HEK293 (cell line): ENCODE results near the gene CCSER1.

ENCODE experiments used
- CTCF ChIA-PET: fragments of 350-600 bp; formaldehyde crosslinking; extraction: SDS; loops from one replicate; lab custom pipeline; 2021; ENCODE audit warnings: antibody characterized with exemption; lab: Yijun Ruan, JAX
- POLR2A ChIA-PET: fragments of 300-600 bp; formaldehyde crosslinking; extraction: SDS; loops from one replicate; lab custom pipeline; 2020; ENCODE audit warnings: antibody characterized with exemption, inconsistent platforms; lab: Yijun Ruan, JAX
- H3K27ac ChIP-seq: fragments of 200-500 bp; sonication (Bioruptor generic); 2 replicates; pipeline ENCODE4 v1.5.1; 2014; ENCODE audit warnings: low read depth, low read length, control low read depth, inconsistent platforms; ENCODE audit errors: extremely low read depth
- H3K36me3 ChIP-seq, 2 experiments: fragments of 200-500 bp in 1 of 2; sonication (Bioruptor generic) in 1 of 2; 1 replicate in 1 of 2; 2 replicates in 1 of 2; pipeline ENCODE4 v1.5.1; 2014 to 2017; ENCODE audit warnings: inconsistent platforms in 2 of 2, low read length in 2 of 2; ENCODE audit not compliant: control insufficient read depth in 2 of 2, insufficient read depth in 1 of 2
- H3K4me1 ChIP-seq: fragments of 200-500 bp; sonication (Bioruptor generic); 2 replicates; pipeline ENCODE4 v1.5.1; 2014; ENCODE audit warnings: mild to moderate bottlenecking, low read length, inconsistent platforms; ENCODE audit not compliant: control insufficient read depth, insufficient read depth
- H3K4me3 ChIP-seq: 2 replicates; pipeline ENCODE4 v1.5.1; 2011; ENCODE audit warnings: low read depth, mild to moderate bottlenecking, control low read depth, low read length, moderate library complexity
- H3K9me3 ChIP-seq: fragments of 200-500 bp; sonication (Bioruptor generic); 2 replicates; pipeline ENCODE4 v1.5.1; 2014; ENCODE audit warnings: low read depth, low read length, inconsistent platforms; ENCODE audit not compliant: control insufficient read depth, insufficient read depth
- GLIS1 ChIP-seq: fragments of 450-650 bp; formaldehyde crosslinking; IDR thresholded peaks from 2 replicates; pipeline ENCODE4 v1.5.1; 2016; ENCODE audit warnings: missing biosample characterization, missing genetic modification characterization
- GLIS2 ChIP-seq: fragments of 450-650 bp; formaldehyde crosslinking; IDR thresholded peaks from 2 replicates; pipeline ENCODE4 v1.5.1; 2016; ENCODE audit warnings: missing biosample characterization, missing genetic modification characterization
- HOXD13 ChIP-seq: sonication (generic); formaldehyde crosslinking; IDR thresholded peaks from 2 replicates; pipeline ENCODE4 v1.8.0; 2022; ENCODE audit warnings: missing genetic modification reagents, borderline replicate concordance
- INSM2 ChIP-seq: fragments of 450-650 bp; formaldehyde crosslinking; IDR thresholded peaks from 2 replicates; pipeline ENCODE4 v1.5.1; 2016; ENCODE audit warnings: missing biosample characterization, missing genetic modification characterization
- PRDM2 ChIP-seq: fragments of 450-650 bp; formaldehyde crosslinking; IDR thresholded peaks from 2 replicates; pipeline ENCODE4 v1.5.1; 2016; ENCODE audit warnings: missing biosample characterization, missing genetic modification characterization, borderline replicate concordance
- SALL2 ChIP-seq: fragments of 450-650 bp; formaldehyde crosslinking; IDR thresholded peaks from 2 replicates; pipeline ENCODE4 v1.5.0; 2017; ENCODE audit warnings: missing biosample characterization, mild to moderate bottlenecking, missing genetic modification characterization, borderline replicate concordance
- ZBTB6 ChIP-seq: fragments of 450-650 bp; formaldehyde crosslinking; IDR thresholded peaks from 2 replicates; pipeline ENCODE4 v1.5.1; 2017; ENCODE audit warnings: missing biosample characterization, missing genetic modification characterization
- ZIC2 ChIP-seq: fragments of 450-650 bp; formaldehyde crosslinking; IDR thresholded peaks from 2 replicates; pipeline ENCODE4 v1.5.1; 2016; ENCODE audit warnings: missing biosample characterization, missing genetic modification characterization
- ZNF18 ChIP-seq: fragments of 450-650 bp; formaldehyde crosslinking; IDR thresholded peaks from 2 replicates; pipeline ENCODE4 v1.5.1; 2016; ENCODE audit warnings: missing biosample characterization, missing genetic modification characterization
- ZNF214 ChIP-seq: fragments of 450-650 bp; formaldehyde crosslinking; IDR thresholded peaks from 2 replicates; pipeline ENCODE4 v1.5.1; 2017; ENCODE audit warnings: missing biosample characterization, mild to moderate bottlenecking, missing genetic modification characterization, borderline replicate concordance
- ZNF248 ChIP-seq: fragments of 450-650 bp; formaldehyde crosslinking; IDR thresholded peaks from 2 replicates; pipeline ENCODE4 v1.5.1; 2017; ENCODE audit warnings: missing biosample characterization, missing genetic modification characterization
- ZNF274 ChIP-seq, 2 experiments: fragments of 200-500 bp in 1 of 2; fragments of 450-650 bp in 1 of 2; sonication (Bioruptor generic) in 1 of 2; formaldehyde crosslinking in 1 of 2; IDR thresholded peaks; 2 replicates each; pipeline versions ENCODE4 v1.5.1 to v1.6.1; 2014 to 2016; ENCODE audit warnings: borderline replicate concordance in 1 of 2, inconsistent platforms in 1 of 2, low read length in 1 of 2, missing biosample characterization in 1 of 2, missing genetic modification characterization in 1 of 2
- ZNF404 ChIP-seq: fragments of 450-650 bp; formaldehyde crosslinking; IDR thresholded peaks from 2 replicates; pipeline ENCODE4 v1.5.1; 2017; ENCODE audit warnings: missing biosample characterization, missing genetic modification characterization
- ZNF426 ChIP-seq: fragments of 450-650 bp; formaldehyde crosslinking; IDR thresholded peaks from 2 replicates; pipeline ENCODE4 v1.5.1; 2017; ENCODE audit warnings: missing biosample characterization, missing genetic modification characterization, mild to moderate bottlenecking, inconsistent platforms, moderate library complexity
- ZNF449 ChIP-seq: fragments of 450-650 bp; formaldehyde crosslinking; IDR thresholded peaks from 2 replicates; pipeline ENCODE4 v1.5.1; 2017; ENCODE audit warnings: missing biosample characterization, mild to moderate bottlenecking, missing genetic modification characterization, moderate library complexity
- ZNF571 ChIP-seq: fragments of 450-650 bp; formaldehyde crosslinking; IDR thresholded peaks from 2 replicates; pipeline ENCODE4 v1.5.0; 2017; ENCODE audit warnings: missing biosample characterization, missing genetic modification characterization
- ZNF660 ChIP-seq: fragments of 450-650 bp; IDR thresholded peaks from 2 replicates; pipeline ENCODE4 v1.5.1; 2018; ENCODE audit warnings: missing biosample characterization, mild to moderate bottlenecking, missing genetic modification characterization
- ZSCAN5A ChIP-seq: fragments of 450-650 bp; formaldehyde crosslinking; IDR thresholded peaks from 2 replicates; pipeline ENCODE4 v1.5.1; 2016; ENCODE audit warnings: missing biosample characterization, missing genetic modification characterization

The CCSER1 gene

GRCh38 chr4:90458576-90458975 is 331.4 kb downstream of the CCSER1 start:
- Histone ChIP-seq H3K27ac (no peak overlapping the region), H3K4me3 (no peak overlapping the region), H3K9me3 (no peaks in the 10 kb centered on the region), H3K4me1 (no peaks in the 10 kb centered on the region), H3K36me3 (no peaks in the 10 kb centered on the region)
- ChIA-PET POLR2A (no interaction called here), CTCF (no interaction called here)
- TF ChIP-seq INSM2 (tag by site-specific recombination): no peak
- no peak for TF ChIP-seq HOXD13 (CRISPR knock-in tag)
- TF ChIP-seq ZNF248 (tag by site-specific recombination): no peak
- no peak for TF ChIP-seq ZNF449 (tag by site-specific recombination)
- TF ChIP-seq ZNF571 (tag by site-specific recombination): no peak
- TF ChIP-seq GLIS2 (tag by site-specific recombination): no peak
- no peak for TF ChIP-seq PRDM2 (tag by site-specific recombination)
- TF ChIP-seq ZNF214 (tag by site-specific recombination): no peak
- no peak for TF ChIP-seq ZIC2
- no peak for TF ChIP-seq GLIS1 (tag by site-specific recombination)
- TF ChIP-seq ZNF18: no peak
- no peak for TF ChIP-seq ZNF660 (tag by site-specific recombination)
- no peak for TF ChIP-seq ZBTB6 (tag by site-specific recombination)
- no peak for TF ChIP-seq ZNF274 (IDR thresholded peaks at IDR 0.05; ENCODE audit: low read length)
- TF ChIP-seq ZNF274 (tag by site-specific recombination; IDR thresholded peaks at IDR 0.05; ENCODE audit: borderline replicate concordance): no peak
- TF ChIP-seq ZSCAN5A (tag by site-specific recombination): no peak
- TF ChIP-seq ZNF404 (tag by site-specific recombination): no peak
- TF ChIP-seq ZNF426 (tag by site-specific recombination): no peak
- TF ChIP-seq SALL2 (tag by site-specific recombination): no peak
